AG10803 (cell line): ENCODE measurements around the gene AMOTL1.

Experiments used
- DNase-seq: peaks from one replicate; pipeline ENCODE4 v3.0.0; 2010; ENCODE audit warnings: low read depth
- H3K4me3 ChIP-seq: 2 replicates; pipeline ENCODE4 v1.5.1; 2011; ENCODE audit warnings: mild to moderate bottlenecking, low read length, control low read depth
- TF ChIP-seq, protein P1 (sequence below): conservative IDR thresholded peaks from 2 replicates; pipeline ENCODE4 v1.5.1; 2011; ENCODE audit warnings: mild to moderate bottlenecking, low read length, control low read depth, inconsistent platforms

The AMOTL1 gene

DNA sequence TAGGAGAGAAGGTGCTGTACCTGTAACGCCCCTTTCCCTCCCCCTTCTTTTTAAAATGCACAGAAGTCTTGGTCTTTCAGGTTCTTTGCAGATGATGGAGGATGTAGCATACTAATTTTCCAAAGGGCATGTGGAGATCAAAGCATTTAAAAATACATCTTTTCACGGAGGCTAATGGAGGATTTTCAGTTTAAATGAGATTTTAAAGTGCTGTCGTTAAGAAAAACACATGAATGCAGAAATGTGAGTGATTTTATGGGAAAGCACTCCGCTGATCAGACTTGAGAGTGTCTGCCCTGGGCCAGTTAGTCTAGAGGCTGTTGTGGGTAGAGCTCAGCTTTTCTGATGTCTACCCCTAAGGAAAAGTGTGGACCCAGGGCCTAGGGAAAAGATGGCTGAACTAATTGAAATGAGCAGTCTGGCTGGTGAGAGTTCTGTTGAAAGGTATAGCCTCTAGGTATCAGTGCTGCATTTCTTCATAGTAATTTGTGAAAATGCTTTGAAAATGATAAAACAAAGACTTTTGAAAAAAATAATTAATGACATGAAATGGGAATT, 2.5 kb downstream of the AMOTL1 start:
- peak overlapping the region; percentile 93 for H3K4me3 ChIP-seq
- TF ChIP-seq, protein P1, sequence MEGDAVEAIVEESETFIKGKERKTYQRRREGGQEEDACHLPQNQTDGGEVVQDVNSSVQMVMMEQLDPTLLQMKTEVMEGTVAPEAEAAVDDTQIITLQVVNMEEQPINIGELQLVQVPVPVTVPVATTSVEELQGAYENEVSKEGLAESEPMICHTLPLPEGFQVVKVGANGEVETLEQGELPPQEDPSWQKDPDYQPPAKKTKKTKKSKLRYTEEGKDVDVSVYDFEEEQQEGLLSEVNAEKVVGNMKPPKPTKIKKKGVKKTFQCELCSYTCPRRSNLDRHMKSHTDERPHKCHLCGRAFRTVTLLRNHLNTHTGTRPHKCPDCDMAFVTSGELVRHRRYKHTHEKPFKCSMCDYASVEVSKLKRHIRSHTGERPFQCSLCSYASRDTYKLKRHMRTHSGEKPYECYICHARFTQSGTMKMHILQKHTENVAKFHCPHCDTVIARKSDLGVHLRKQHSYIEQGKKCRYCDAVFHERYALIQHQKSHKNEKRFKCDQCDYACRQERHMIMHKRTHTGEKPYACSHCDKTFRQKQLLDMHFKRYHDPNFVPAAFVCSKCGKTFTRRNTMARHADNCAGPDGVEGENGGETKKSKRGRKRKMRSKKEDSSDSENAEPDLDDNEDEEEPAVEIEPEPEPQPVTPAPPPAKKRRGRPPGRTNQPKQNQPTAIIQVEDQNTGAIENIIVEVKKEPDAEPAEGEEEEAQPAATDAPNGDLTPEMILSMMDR, result no peak
- DNase-seq, result no peak

DNA sequence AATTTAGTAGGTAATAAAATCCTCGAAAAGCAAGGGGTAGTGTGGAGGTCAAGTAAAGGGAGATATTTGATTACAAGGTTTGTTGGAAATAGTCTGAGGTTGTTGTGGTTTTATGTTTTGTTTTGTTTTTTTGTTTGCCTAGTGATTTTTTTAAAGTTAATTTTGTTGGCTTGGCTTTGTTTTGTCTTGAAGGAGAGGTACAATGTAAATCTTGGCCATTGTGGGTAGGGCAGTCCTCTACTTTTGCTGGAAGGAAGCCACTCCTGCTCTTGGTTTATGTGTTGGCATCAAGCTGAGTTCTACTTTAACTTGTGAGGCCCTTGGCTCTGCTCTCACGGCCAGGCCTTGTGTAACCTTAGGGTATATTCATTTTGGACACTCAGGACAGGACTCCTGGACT, 3.2 kb downstream of the AMOTL1 start:
- no peak for DNase-seq
- H3K4me3 ChIP-seq, result no peak overlapping the region
- TF ChIP-seq, protein P1, result no peak

DNA sequence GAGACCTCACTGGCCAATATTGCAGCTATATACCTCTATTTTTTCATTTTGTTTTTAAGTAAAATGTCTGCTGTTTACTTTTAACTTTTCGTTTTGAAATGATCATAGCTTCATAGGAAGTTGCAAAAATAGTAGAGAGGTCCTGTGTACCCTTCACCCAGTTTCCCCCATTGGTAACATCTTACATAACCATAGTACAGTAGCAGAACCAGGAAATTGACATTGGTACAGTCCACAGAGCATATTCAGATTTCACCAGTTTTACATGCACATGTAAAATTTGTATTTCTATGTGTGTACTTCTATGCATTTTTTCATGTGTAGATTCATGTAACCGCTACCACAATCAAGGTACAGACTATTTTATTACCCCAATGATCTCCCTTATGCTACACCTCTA, 3.8 kb downstream of the AMOTL1 start:
- H3K4me3 ChIP-seq, result no peak overlapping the region
- TF ChIP-seq, protein P1, result no peak
- DNase-seq, result no peak

DNA sequence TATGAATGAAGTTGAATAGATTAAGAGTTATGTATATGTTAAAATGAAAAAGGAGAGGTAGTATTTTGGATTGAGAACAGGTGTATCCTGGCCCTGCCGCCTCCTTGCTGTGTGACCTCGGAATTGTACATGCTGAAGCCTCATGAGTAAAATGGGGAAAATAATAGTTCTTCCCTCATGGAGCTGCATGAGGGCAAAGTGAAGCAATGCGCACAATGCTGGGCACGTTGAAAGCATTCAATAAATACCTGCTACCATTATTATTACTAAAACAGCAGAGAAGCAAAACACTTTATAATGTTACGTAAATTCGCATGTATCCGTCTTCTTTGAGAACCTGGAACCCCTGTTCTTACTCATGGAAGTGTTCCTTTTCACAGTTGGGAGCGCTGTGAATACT, 5.7 kb downstream of the AMOTL1 start:
- no peak overlapping the region for H3K4me3 ChIP-seq
- no peak for DNase-seq
- TF ChIP-seq, protein P1, result no peak

DNA sequence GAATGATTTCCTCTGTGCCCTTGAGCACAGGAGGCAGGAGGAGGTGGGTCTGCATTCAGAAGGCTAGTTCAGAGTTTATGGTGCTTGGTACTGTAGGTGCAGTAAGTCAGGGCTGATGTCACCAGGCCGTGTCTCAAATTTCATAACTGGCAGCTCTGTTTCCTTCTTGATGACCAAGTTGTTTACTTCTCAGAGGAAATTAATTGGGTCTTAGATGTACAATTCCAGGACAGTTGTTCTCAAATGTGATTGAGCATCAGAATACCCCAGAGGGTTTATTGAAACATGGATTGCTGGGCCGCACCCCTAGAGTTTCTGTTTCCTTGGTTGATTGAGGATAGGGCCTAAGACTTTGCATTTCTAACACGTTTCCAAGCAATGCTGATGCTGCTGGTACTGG, 6.2 kb downstream of the AMOTL1 start:
- TF ChIP-seq, protein P1, result no peak
- no peak overlapping the region for H3K4me3 ChIP-seq
- DNase-seq, result no peak

DNA sequence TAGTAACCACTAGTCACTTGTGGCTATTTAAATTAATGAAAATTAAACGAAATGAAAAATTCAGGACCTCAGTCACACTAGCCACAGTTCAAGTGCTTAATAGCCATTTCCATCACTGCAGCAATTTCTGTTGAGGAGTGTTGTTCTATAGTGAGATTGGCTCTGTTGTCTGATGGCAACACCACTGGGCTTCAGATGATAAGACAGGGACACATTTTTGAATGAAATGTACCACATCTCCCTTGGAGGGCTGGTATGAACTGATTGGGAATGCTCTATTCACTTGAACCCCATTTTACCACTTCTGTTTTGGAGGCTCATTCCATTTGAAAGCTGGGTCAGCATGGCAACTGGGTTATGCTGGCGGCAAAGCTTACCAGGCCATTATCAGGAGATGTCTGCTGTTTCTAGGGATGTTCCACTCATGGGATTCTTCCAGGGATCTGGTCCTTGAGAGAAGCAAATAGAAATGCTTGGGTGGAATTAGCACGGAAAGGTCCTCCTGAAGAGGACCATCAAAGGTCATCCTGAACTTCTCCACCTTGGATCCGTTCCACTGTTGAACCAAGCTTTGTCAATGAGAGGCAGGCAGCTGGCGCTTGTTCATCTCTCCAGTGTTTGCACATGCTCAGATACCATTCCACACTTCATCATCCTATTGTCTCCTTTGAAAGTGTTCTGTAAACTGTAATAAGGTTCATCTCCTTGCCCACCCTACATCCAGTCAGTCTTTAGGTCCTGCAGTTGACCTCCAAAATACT, 7.6 kb downstream of the AMOTL1 start:
- DNase-seq, result no peak
- no peak overlapping the region for H3K4me3 ChIP-seq
- TF ChIP-seq, protein P1, result no peak
